GM19397 (cell line): ENCODE data around the gene ACAA1.
A peak's percentile ranks its signal among the peaks of the same experiment; 100 is the strongest.
"Not testable (repeated sequence)": the region's sequence is repeated elsewhere in the genome, so short reads cannot be mapped to it uniquely, and the experiment has no call there.

Experiments used
- ATAC-seq: cut with Tn5 transposase; IDR thresholded peaks from one replicate; pipeline ENCODE4 v1.9.1; 2021; ENCODE audit warnings: mild to moderate bottlenecking, moderate library complexity; ENCODE audit not compliant: unreplicated experiment

The ACAA1 gene

GRCh38 chr3:38136777-38137614, at the start of gene ACAA1:
Gene ACAA1, minus strand, starts transcription at chr3:38137127. Its CDS starts 92 bp downstream, at chr3:38137035.
- ATAC-seq: peak; percentile 88

GRCh38 chr3:38177181-38177580, 40.3 kb upstream of the ACAA1 start:
- ATAC-seq: no peak

GRCh38 chr3:38173834-38174418, 37.0 kb upstream of the ACAA1 start:
- no peak for ATAC-seq

GRCh38 chr3:38171622-38172021, 34.7 kb upstream of the ACAA1 start:
- no peak for ATAC-seq

- ATAC-seq: no peak
Measured at GRCh38 chr3:38170722-38171121, 33.8 kb upstream of the ACAA1 start.

- no peak for ATAC-seq
Measured at GRCh38 chr3:38169027-38169317, 32.0 kb upstream of the ACAA1 start.

GRCh38 chr3:38168151-38169026, 31.5 kb upstream of the ACAA1 start:
- no peak for ATAC-seq

GRCh38 chr3:38167591-38167990, 30.7 kb upstream of the ACAA1 start:
- ATAC-seq: no peak

- ATAC-seq: no peak
Measured at GRCh38 chr3:38165722-38166387, 28.9 kb upstream of the ACAA1 start.

GRCh38 chr3:38164952-38165721, 28.2 kb upstream of the ACAA1 start, which contains the start of gene OXSR1:
Gene OXSR1, plus strand, starts transcription at chr3:38165537. Its CDS starts 340 bp downstream, at chr3:38165877.
- ATAC-seq: peak; percentile 90

- peak; percentile 19 for ATAC-seq
Measured at GRCh38 chr3:38164643-38164951, 27.7 kb upstream of the ACAA1 start.

- no peak for ATAC-seq
Measured at GRCh38 chr3:38163841-38164642, 27.1 kb upstream of the ACAA1 start.

GRCh38 chr3:38163117-38163840, 26.4 kb upstream of the ACAA1 start:
- ATAC-seq: no peak

- not testable (repeated sequence) for ATAC-seq
Measured at GRCh38 chr3:38160704-38161103, 23.8 kb upstream of the ACAA1 start.

GRCh38 chr3:38158472-38158871, 21.5 kb upstream of the ACAA1 start:
- ATAC-seq: no peak

- ATAC-seq: no peak
Measured at GRCh38 chr3:38157595-38157994, 20.7 kb upstream of the ACAA1 start.

GRCh38 chr3:38157117-38157516, 20.2 kb upstream of the ACAA1 start:
- no peak for ATAC-seq

- ATAC-seq: no peak
Measured at GRCh38 chr3:38155825-38156224, 18.9 kb upstream of the ACAA1 start.
